Astrocyte (in vitro differentiated cells and primary cell): Measurements from ENCODE around the gene ARID5B.

Experiments used
- EZH2 ChIP-seq: IDR thresholded peaks from 2 replicates; pipeline ENCODE4 v1.6.1; 2012; ENCODE audit warnings: mild to moderate bottlenecking, low read length, inconsistent platforms; ENCODE audit not compliant: insufficient read depth
- TF ChIP-seq, protein P1 (sequence below): IDR thresholded peaks from 2 replicates; pipeline ENCODE4 v1.5.1; 2011; ENCODE audit warnings: low read depth, mild to moderate bottlenecking, inconsistent platforms, low read length, moderate library complexity; ENCODE audit not compliant: insufficient read depth

DNA sequence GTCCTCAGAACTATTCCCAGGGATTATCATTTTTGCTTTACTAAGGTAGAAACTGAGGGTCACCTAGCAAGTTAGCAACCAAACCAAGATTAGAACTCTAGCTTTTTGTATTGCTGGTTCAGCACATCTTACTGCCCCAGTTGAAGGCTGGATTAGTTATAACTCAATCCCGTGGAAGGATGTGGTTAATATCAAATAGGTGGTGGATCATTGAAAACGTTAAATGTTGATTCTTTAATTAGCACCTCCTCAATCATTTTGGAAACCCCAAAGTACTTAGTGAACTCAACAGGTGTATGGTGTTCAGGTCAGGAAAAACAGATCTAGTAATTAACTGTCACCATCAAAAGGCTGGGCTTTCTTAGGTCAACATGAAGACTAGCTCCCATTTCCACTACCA, 152.4 kb downstream of the ARID5B start:
- TF ChIP-seq, protein P1, sequence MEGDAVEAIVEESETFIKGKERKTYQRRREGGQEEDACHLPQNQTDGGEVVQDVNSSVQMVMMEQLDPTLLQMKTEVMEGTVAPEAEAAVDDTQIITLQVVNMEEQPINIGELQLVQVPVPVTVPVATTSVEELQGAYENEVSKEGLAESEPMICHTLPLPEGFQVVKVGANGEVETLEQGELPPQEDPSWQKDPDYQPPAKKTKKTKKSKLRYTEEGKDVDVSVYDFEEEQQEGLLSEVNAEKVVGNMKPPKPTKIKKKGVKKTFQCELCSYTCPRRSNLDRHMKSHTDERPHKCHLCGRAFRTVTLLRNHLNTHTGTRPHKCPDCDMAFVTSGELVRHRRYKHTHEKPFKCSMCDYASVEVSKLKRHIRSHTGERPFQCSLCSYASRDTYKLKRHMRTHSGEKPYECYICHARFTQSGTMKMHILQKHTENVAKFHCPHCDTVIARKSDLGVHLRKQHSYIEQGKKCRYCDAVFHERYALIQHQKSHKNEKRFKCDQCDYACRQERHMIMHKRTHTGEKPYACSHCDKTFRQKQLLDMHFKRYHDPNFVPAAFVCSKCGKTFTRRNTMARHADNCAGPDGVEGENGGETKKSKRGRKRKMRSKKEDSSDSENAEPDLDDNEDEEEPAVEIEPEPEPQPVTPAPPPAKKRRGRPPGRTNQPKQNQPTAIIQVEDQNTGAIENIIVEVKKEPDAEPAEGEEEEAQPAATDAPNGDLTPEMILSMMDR, result no peak
- no peak for TF ChIP-seq EZH2
